MCF 10A (cell line): ENCODE data around the gene EPB41L1. TPM values are rescaled to one million over a fixed set of nuclear protein-coding genes. Genes with fewer than 3 reads are reported as not detected.

Source experiments
- BruUV-seq: library from RNA; stranded (reverse); fragments of 400-500 nt; replicated peaks from 2 replicates; lab custom pipeline; 2021; lab: Mats Ljungman, UMichigan
- CTCF ChIA-PET: fragments of 300-600 bp; sonication (Branson Sonifier 250); formaldehyde crosslinking; extraction: SDS; loops from one replicate; lab custom pipeline; 2021; ENCODE audit warnings: antibody characterized with exemption, inconsistent platforms; lab: Yijun Ruan, JAX
- POLR2A ChIA-PET: fragments of 300-600, 350-650 bp; sonication (Branson Sonifier 250); formaldehyde crosslinking; extraction: SDS; loops from one replicate; lab custom pipeline; 2020; ENCODE audit warnings: antibody characterized with exemption, inconsistent platforms; lab: Yijun Ruan, JAX
- DNase-seq: peaks from one replicate; pipeline ENCODE4 v3.0.0-alpha.2; 2018; ENCODE audit not compliant: unreplicated experiment
- H3K27ac Mint-ChIP-seq: one replicate; pipeline ENCODE4 v1.8.0; 2022; ENCODE audit warnings: mild to moderate bottlenecking, low read depth, mixed read lengths; ENCODE audit not compliant: unreplicated experiment
- H3K27me3 Mint-ChIP-seq: one replicate; pipeline ENCODE4 v1.8.0; 2022; ENCODE audit warnings: mixed read lengths; ENCODE audit not compliant: insufficient read depth, unreplicated experiment
- H3K36me3 Mint-ChIP-seq: one replicate; pipeline ENCODE4 v1.8.0; 2022; ENCODE audit warnings: mild to moderate bottlenecking, moderate library complexity, mixed read lengths; ENCODE audit not compliant: insufficient read depth, unreplicated experiment
- H3K4me1 Mint-ChIP-seq: one replicate; pipeline ENCODE4 v1.8.0; 2022; ENCODE audit warnings: mixed read lengths; ENCODE audit not compliant: insufficient read depth, unreplicated experiment
- H3K4me3 Mint-ChIP-seq: one replicate; pipeline ENCODE4 v1.8.0; 2022; ENCODE audit warnings: mild to moderate bottlenecking, moderate library complexity, mixed read lengths; ENCODE audit not compliant: unreplicated experiment
- H3K9me3 Mint-ChIP-seq: one replicate; pipeline ENCODE4 v1.8.0; 2022; ENCODE audit warnings: mixed read lengths; ENCODE audit not compliant: unreplicated experiment
- intact Hi-C: fragments of 100-400 bp; cut with micrococcal nuclease; formaldehyde crosslinking; loops from 2 replicates; pipeline ENCODE4 v1.14.1; 2022
- total RNA-seq: library from RNA; stranded (reverse); gene quantifications from 2 replicates; pipeline ENCODE4 v1.2.3, GENCODE V29; 2022
- TF ChIP-seq, protein P1 (sequence below): fragments of 200-600 bp; IDR thresholded peaks from one replicate; pipeline ENCODE4 v1.8.0; 2022; ENCODE audit warnings: antibody characterized with exemption, mild to moderate bottlenecking; ENCODE audit not compliant: unreplicated experiment

EPB41L1 gene
- total RNA-seq, 1 experiment from 2014 or later: 10.1 TPM

DNA sequence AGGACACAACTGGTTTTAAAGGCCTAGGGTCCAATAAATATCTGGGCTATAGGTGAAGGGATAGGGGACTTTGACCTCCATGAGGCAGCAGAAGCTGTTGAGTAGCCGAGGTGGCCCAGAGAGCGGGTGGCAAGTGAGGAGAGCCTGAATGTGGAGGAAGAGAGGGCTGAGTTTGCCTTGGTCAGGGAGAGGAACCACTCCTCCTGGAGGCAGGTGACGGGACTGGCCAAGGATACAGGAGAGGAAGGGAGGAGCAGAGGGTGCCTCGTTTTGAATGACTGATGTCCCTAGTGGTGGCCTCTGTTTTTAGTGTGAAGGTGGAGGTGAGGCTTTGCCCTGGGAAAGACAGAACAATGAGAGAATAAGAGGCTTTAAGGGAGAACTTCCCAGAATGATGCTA is 62.7 kb downstream of the EPB41L1 start:
- CTCF ChIA-PET: interaction anchor here (0.6 to 4.9 kb wide), 8 partner anchors 9 to 949 kb away, joined by 3 to 29 read pairs (median 5); no protein-coding TSS in a partner anchor
- BruUV-seq: no TSS peak
- Mint-ChIP-seq H3K36me3 (peaks cover 6% of the 10 kb centered on the region), H3K4me1 (no peaks in the 10 kb centered on the region), H3K9me3 (no peaks in the 10 kb centered on the region), H3K27me3 (peaks cover 13% of the 10 kb centered on the region), H3K4me3 (no peak overlapping the region), H3K27ac (no peak overlapping the region)
- TF ChIP-seq, protein P1, sequence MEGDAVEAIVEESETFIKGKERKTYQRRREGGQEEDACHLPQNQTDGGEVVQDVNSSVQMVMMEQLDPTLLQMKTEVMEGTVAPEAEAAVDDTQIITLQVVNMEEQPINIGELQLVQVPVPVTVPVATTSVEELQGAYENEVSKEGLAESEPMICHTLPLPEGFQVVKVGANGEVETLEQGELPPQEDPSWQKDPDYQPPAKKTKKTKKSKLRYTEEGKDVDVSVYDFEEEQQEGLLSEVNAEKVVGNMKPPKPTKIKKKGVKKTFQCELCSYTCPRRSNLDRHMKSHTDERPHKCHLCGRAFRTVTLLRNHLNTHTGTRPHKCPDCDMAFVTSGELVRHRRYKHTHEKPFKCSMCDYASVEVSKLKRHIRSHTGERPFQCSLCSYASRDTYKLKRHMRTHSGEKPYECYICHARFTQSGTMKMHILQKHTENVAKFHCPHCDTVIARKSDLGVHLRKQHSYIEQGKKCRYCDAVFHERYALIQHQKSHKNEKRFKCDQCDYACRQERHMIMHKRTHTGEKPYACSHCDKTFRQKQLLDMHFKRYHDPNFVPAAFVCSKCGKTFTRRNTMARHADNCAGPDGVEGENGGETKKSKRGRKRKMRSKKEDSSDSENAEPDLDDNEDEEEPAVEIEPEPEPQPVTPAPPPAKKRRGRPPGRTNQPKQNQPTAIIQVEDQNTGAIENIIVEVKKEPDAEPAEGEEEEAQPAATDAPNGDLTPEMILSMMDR: peak; percentile 10
- POLR2A ChIA-PET: no interaction called here
- DNase-seq: peak; percentile 22
- intact Hi-C loops: no loop called here

DNA sequence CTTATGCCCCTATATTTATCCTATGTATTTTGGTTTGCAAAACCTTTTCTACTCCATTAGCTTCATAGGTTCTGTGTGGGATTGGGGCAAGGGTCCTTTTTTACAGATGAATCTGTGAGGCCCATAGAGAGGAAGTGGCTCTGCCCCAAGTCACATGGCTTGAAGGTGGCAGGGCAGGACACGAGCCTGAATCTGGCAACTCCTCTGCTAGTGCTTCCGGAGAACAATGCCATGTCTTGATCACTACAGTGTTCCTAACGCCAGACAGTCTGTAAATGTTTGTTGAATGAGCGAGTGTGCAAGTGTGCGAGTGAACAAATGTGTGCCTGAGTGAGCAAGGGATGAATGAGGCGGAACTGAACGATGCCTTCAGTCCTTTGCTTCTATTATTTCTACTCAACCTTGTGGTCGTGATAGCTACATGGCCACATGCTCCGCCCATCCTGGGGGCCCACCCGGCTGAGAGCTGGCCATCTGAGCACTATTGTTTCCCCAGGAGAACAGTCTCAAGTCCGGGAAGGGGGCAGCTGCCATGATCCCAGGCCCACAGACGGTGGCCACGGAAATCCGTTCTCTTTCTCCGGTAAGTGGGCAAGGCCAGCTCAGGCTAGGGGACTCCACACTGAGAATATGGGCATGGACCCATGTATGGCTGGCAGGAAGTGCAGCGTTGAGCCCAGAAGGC is 64.0 kb downstream of the EPB41L1 start:
- no TSS peak for BruUV-seq
- intact Hi-C loops: no loop called here
- Mint-ChIP-seq H3K36me3 (peaks cover 6% of the 10 kb centered on the region), H3K27ac (no peak overlapping the region), H3K4me3 (no peak overlapping the region), H3K4me1 (no peaks in the 10 kb centered on the region), H3K27me3 (peaks cover 13% of the 10 kb centered on the region), H3K9me3 (no peaks in the 10 kb centered on the region)
- TF ChIP-seq, protein P1: no peak
- ChIA-PET CTCF (interaction anchor here (0.5 to 4.9 kb wide), 5 partner anchors 16 to 268 kb away, joined by 3 to 29 read pairs (median 4); no protein-coding TSS in a partner anchor), POLR2A (interaction anchor here (0.6 kb wide), 1 partner anchor 220 kb away, joined by 3 read pairs; no protein-coding TSS in a partner anchor)
- no peak for DNase-seq

DNA sequence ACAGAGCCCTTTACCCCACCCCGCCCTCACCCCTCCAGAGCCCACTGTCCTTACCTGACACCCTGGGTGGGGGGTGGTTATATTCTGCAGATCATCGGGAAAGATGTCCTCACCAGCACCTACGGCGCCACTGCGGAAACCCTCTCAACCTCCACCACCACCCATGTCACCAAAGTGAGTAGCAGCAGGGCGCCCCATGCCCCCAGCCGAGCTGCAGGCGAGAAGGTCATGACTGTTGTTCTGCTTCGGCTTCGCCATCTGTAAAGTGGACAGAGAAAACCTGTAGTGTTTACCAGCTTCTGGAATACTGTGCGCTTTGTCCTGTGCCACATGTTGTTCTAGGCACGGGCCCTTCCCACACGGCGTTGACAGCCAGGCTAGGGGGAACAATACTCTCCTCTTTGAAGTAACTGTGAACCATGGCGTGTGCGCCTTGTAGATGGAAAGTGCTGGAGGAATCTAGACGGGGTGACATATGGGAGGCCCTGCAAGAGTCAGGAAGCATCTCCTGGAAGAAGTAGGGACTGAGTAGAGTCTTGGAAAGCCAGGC is 65.2 kb downstream of the EPB41L1 start:
- peaks cover 13% of the 10 kb centered on the region for H3K27me3 Mint-ChIP-seq
- H3K4me1 Mint-ChIP-seq: no peaks in the 10 kb centered on the region
- H3K27ac Mint-ChIP-seq: no peak overlapping the region
- POLR2A ChIA-PET: no interaction called here
- CTCF ChIA-PET: interaction anchor here (1.5 to 4.9 kb wide), 2 partner anchors 17 to 219 kb away, joined by 3 to 29 read pairs; no protein-coding TSS in a partner anchor
- intact Hi-C loops: no loop called here
- BruUV-seq: no TSS peak
- H3K9me3 Mint-ChIP-seq: no peaks in the 10 kb centered on the region
- TF ChIP-seq, protein P1: no peak
- DNase-seq: no peak
- H3K36me3 Mint-ChIP-seq: peaks cover 6% of the 10 kb centered on the region
- no peak overlapping the region for H3K4me3 Mint-ChIP-seq

DNA sequence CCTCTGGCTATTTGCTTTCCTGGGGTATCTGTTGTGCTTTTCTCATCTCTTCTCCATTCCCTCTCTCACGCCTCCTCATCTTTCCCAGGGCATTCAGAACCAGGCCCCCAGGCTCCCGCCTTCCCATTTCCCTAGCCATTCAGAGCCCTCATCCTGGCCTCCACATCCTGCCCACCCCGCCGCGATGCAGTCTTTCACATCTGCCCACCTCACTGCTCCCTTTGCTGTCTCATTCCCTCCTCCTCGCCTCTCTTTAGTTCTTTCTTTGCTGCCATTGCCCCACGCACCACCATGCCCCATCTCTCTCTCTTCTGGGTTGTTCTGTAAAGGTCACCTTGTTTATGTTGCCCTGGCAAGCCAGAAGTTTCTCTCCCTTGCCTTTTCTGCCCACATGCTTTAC is 71.1 kb downstream of the EPB41L1 start:
- no peak for DNase-seq
- Mint-ChIP-seq H3K4me3 (no peak overlapping the region), H3K27ac (no peak overlapping the region), H3K27me3 (no peaks in the 10 kb centered on the region), H3K4me1 (no peaks in the 10 kb centered on the region), H3K36me3 (no peaks in the 10 kb centered on the region), H3K9me3 (no peaks in the 10 kb centered on the region)
- intact Hi-C loops: no loop called here
- CTCF ChIA-PET: interaction anchor here (0.6 to 2.0 kb wide), 4 partner anchors 9 to 385 kb away, joined by 4 to 11 read pairs (median 5); no protein-coding TSS in a partner anchor
- POLR2A ChIA-PET: interaction anchor here (1.2 kb wide), 1 partner anchor 10 kb away, joined by 3 read pairs; the partner anchor contains the start of gene AAR2
- TF ChIP-seq, protein P1: no peak
- no TSS peak for BruUV-seq
